H7 (cell line): Measurements from ENCODE around the gene PRSS56. TPM values are rescaled to one million over a fixed set of nuclear protein-coding genes. Genes with fewer than 3 reads are reported as not detected.
"Not testable (repeated sequence)": the region's sequence is repeated elsewhere in the genome, so short reads cannot be mapped to it uniquely, and the experiment has no call there.

Experiments
- DNase-seq: peaks from one replicate; pipeline ENCODE4 v3.0.0; 2012
- H3K27me3 ChIP-seq: 2 replicates; pipeline ENCODE4 v1.6.0; 2011; ENCODE audit warnings: mild to moderate bottlenecking, low read length; ENCODE audit not compliant: control insufficient read depth, insufficient read depth
- H3K36me3 ChIP-seq: replicated peaks from 2 replicates; pipeline ENCODE4 v1.5.1; 2011; ENCODE audit warnings: low read length; ENCODE audit not compliant: control insufficient read depth, insufficient read depth
- H3K4me3 ChIP-seq: 2 replicates; pipeline ENCODE4 v1.5.1; 2011; ENCODE audit warnings: low read depth, mild to moderate bottlenecking, control low read depth, low read length, moderate library complexity; ENCODE audit not compliant: insufficient read depth
- total RNA-seq: library from RNA; depleted of rRNA; stranded (reverse); fragments of >200 nt; shearing (Covaris generic); gene quantifications from 2 replicates; pipeline ENCODE4 v1.2.3, GENCODE V29; 2014

The PRSS56 gene
- total RNA-seq, 1 experiment from 2014 or later, result not detected

DNA sequence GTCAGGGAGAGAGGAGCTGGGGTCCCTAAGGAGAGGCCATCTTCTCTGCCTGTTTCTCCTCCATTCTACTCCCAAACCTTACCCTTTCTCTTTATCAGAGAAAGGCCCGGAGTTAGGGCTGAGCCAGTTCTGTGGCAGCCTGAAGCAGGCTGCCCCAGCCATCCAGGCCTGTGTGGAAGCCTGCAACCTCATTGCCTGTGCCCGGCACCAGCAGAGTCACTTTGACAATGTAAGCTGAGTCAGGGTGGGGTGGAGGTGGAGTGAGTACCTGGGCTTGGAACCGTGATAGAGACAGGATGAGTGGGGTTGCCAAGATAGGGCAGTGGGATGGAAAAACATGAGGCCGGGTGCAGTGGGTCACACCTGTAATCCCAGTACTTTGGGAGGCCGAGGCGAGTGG, 24.5 kb downstream of the PRSS56 start:
- Histone ChIP-seq H3K36me3 (no peaks in the 10 kb centered on the region; the same call in 1 of the 2 replicates), H3K27me3 (no peaks in the 10 kb centered on the region), H3K4me3 (no peak overlapping the region)
- DNase-seq, result no peak

DNA sequence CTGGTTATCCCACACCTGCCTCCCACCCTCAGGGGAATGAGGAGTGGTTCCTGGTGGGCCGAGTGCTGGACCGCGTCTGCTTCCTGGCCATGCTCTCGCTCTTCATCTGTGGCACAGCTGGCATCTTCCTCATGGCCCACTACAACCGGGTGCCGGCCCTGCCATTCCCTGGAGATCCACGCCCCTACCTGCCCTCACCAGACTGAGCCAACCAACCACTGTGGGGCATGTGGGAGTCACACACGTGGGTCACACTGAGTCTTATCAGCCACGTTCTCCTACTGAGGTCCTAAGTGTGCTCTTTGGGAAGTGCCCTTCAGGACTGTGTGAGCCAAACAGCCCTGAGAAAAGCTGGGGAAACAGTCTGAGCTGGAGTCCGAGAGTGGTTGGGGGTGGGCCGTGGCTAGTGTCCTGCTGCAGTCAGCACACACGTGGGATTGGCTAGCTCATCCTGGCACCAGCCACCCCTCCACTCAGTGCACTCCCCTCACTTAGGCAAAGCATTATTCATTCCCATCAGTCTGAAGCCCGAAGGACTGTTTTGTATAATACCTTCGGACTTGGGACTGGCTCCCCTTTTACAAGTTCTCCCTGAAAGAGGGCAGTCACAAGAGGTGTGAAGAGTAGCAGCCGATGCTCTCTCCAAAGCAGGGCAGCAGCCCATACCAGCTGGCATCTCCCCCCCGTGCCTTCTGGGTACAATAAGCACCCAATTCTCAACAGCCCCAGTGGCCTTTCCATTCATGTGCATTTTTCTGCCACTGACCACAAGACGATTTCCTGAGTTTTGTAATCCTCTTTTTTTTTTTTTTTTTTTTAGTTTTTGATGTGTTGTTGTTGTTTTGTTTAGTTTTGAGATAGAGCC, 25.6 kb downstream of the PRSS56 start:
- no peak for DNase-seq
- H3K36me3 ChIP-seq, result no peaks in the 10 kb centered on the region; the same call in 1 of the 2 replicates
- H3K27me3 ChIP-seq, result no peaks in the 10 kb centered on the region
- H3K4me3 ChIP-seq, result no peak overlapping the region

DNA sequence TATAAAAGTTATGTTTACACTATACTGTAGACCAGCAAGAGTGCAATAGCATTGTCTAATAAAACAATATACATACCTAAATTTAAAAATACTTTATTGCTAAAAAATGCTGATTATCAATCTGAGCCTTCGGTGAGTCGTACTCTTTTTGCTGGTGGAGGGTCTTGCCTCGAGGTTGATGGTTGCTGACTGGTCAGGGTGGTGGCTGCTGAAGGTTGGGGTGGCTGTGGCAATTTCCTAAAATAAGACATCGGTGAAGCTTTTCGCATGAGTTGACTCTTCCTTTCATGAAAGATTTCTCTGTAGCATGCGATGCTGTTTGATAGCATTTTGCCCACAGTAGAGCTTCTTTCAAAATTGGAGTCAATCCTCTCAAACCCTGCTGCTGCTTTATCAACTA, 27.8 kb downstream of the PRSS56 start:
- H3K4me3 ChIP-seq, result no peak overlapping the region
- H3K36me3 ChIP-seq, result no peaks in the 10 kb centered on the region; the same call in 1 of the 2 replicates
- DNase-seq, result no peak
- no peaks in the 10 kb centered on the region for H3K27me3 ChIP-seq

DNA sequence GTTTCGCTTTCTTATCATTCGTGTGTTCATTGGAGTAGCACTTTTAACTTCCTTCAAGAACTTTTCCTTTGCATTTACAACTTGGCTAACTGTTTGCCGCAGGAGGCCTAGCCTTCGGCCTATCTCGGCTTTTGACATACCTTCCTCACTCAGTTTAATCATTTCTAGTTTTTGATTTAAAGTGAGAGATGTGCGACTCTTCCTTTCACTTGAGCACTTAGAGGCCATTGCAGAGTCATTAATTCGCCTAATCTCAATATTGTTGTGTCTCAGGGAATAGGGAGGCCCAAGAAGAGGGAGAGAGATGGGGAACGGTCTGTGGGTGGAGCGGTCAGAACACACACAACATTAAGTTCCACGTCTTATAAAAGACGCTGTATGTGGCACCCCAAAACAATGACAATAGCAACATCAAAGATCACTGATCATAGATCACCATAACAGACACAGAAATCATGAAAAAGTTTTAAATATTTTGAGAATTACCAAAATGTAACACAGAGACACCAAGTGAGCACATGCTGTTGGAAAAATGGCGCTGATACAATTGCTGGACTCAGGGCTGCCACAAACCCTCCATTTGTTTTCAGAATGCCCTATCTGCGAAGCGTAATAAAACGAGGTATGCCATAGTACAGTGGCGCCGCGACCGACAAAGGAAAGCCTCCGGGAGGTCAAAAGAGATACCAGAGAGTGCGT, 29.6 kb downstream of the PRSS56 start:
- no peaks in the 10 kb centered on the region; the same call in none of the 2 replicates for H3K36me3 ChIP-seq
- DNase-seq, result no peak
- H3K4me3 ChIP-seq, result peak overlapping the region; percentile 84
- H3K27me3 ChIP-seq, result no peaks in the 10 kb centered on the region

DNA sequence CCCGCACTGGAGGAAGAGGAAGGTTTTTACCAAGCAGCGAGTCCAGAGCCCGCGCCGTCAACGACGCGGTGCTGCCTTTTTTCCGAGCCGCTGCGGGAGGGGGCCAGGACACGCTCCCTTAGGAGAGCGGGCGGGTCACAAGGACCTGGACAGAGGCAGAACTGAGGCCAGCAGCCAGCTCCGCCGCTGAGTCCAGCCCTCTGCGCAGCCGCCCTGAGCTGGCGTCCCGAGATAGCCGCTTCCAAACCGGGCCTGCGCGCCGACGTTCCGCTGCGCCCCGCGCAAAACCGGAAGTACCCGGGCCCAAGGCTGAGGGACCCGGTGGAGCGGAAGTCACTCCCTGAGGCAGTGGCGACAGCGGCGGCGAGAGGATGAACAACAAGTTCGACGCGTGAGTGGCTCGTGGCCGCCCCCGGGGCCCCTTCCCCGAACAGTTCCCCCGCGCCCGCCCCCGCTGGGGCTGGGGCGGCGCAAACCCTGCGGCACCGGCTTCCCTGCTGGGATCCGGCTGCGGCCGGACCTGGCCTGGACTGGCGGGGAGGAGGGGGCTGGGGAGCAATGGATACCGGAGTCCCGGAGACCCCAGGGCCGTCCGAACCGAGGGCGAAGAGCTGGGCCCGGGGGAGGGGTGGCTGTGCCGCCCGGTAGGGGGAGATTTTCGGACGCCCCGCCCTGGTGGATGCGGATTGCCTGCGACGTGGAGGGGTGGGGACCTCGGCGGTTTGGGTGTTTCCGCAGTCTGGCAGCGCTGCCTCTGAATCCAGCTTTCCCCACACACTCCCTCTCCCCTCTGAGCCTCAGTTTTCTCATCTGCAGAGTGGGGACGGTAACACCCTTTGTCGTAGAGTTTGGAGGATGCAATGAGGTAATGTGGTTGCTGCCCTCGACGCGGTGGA, 30.4 kb downstream of the PRSS56 start, which contains the start of the genes EIF4E2 and TIGD1:
Gene EIF4E2 (plus strand): TSS at position 336 of the 896 bp plus-strand sequence. CDS start 36 bp downstream, at position 372.
Gene TIGD1 (minus strand): TSS at position 204 of the 896 bp plus-strand sequence. CDS start 675 bp downstream, outside the sequence.
- Histone ChIP-seq H3K4me3 (peak within 1 kb of the TSS; percentile 84), H3K27me3 (no peaks in the 10 kb centered on the region), H3K36me3 (no peaks in the 10 kb centered on the region; the same call in none of the 2 replicates)
- peak; percentile 99 for DNase-seq

DNA sequence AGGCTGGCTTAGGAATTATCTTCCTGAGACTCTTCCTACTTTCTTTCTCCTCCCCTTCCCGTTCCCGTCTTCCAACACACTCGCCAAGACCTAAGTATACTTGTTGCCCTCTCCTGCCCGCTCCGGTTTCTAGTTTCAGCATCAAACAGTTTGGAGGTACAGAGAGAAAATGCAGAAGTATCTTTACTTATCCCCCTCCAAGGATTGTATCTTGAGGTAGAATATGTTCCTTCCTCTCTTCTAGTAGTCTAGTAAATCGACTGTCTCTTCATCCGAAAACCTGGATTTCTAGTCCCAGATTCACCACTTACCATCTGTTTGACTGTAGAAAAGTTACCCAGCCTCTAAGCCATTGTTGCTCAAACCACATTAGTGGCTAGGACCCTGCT, 31.1 kb downstream of the PRSS56 start:
- no peaks in the 10 kb centered on the region; the same call in none of the 2 replicates for H3K36me3 ChIP-seq
- H3K4me3 ChIP-seq, result peak overlapping the region; percentile 84
- no peak for DNase-seq
- no peaks in the 10 kb centered on the region for H3K27me3 ChIP-seq

DNA sequence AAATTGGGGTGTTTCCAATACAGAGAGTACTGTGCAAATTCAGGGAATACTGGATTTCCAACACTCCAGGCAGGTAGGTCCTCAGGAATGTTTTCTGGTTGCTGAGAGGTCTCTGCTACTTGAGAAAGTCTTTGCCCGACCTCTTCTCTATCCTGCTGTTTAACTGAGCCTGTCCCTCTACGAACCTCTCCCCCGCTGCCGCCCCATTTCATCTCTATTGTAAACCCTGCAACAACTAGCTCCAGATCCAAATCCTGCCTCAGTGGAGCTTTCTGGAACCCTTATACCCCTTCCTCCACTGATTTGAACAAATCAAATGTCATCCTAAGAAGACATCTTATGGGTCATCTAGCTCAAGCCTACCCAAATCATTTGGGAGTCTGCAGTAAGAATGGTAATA, 31.6 kb downstream of the PRSS56 start:
- DNase-seq, result no peak
- Histone ChIP-seq H3K36me3 (peaks cover 1% of the 10 kb centered on the region), H3K4me3 (no peak overlapping the region), H3K27me3 (no peaks in the 10 kb centered on the region)

DNA sequence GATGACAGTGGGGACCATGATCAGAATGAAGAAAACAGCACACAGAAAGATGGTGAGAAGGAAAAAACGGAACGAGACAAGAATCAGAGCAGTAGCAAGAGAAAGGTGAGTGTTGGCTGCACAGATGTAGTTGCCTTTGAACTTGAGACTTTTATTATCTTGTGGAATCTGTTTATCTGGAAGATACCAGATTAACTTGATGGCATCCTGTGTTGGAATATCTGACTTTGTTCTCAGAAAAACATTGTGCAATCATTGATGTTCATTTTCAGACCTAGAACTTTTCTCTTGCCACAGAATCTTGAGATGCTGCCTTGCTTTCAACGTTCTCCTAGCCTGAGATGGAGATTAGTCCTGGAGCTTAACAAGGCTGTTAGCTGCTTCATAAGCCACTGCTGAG, 36.2 kb downstream of the PRSS56 start:
- no peaks in the 10 kb centered on the region for H3K27me3 ChIP-seq
- H3K4me3 ChIP-seq, result no peak overlapping the region
- DNase-seq, result no peak
- peaks cover 9% of the 10 kb centered on the region for H3K36me3 ChIP-seq

DNA sequence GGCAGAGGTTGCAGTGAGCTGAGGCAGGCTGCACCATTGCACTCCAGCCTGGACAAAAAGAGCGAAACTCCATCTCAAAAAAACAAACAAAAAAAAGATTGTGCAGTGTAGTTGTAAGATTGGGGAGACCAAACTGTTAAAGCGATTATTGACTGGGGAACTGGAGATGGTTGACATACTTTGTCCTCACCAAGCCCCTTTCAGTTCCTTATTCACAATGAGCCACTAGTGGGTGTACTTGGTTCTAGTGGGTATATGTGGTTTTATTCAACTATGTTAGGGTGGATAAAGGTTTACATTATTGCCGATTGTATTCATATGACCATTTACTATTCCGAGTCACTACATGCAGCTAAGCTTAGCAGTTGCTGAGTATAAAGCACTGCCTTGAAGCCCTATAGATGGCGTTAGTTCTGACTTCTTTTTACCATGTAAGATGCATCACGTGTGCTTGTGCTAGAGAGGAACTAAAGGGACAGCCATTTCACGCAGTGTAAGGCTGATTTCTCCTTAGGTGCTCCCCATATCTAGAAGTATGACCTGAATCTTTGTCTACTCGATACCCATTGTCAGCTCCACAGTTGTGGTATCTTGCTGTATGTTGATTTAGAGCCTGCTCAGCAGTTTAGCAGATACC, 42.4 kb downstream of the PRSS56 start:
- H3K4me3 ChIP-seq, result no peak overlapping the region
- H3K27me3 ChIP-seq, result no peaks in the 10 kb centered on the region
- peaks cover 21% of the 10 kb centered on the region for H3K36me3 ChIP-seq
- no peak for DNase-seq

DNA sequence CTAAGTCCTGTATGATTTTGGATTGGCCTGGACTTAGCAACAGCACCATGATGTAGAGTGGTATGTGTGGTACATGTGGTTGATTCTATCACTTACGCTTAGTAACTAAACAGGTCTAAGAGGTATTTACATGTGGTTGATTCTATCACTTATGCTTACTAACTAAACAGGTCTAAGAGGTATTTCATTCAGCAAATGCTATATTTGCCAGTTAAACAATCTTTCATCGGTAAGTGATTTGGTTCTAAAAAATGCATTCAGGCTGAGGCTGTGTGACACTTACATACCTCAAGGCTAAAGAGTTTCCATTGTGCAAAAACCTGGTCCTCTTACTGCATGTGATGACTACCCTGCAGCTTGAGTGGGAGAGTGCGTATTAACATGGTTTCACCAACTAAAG, 43.4 kb downstream of the PRSS56 start:
- no peak overlapping the region for H3K4me3 ChIP-seq
- no peak for DNase-seq
- peaks cover 26% of the 10 kb centered on the region for H3K36me3 ChIP-seq
- H3K27me3 ChIP-seq, result no peaks in the 10 kb centered on the region

DNA sequence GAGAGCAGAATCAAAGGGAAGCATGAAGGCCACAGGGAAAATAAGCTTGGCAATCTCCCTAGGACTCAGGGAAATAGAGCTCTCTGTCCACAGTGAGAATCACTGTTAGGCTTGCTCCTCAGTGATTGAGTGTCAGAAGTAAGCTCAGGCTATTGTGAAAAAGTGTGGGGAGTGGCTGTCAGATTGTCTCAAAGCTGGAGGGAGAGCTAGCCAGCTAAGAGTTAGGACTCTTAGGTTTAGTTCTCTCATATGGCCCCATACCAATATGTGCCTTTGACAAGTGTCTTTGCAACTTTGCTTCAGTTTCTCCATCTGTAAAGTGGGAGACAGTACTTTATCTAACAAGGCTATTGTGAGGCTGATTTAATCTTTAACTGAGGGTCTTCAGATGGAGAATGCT, 47.5 kb downstream of the PRSS56 start:
- H3K36me3 ChIP-seq, result peaks cover 40% of the 10 kb centered on the region
- H3K27me3 ChIP-seq, result no peaks in the 10 kb centered on the region
- DNase-seq, result no peak
- H3K4me3 ChIP-seq, result no peak overlapping the region

DNA sequence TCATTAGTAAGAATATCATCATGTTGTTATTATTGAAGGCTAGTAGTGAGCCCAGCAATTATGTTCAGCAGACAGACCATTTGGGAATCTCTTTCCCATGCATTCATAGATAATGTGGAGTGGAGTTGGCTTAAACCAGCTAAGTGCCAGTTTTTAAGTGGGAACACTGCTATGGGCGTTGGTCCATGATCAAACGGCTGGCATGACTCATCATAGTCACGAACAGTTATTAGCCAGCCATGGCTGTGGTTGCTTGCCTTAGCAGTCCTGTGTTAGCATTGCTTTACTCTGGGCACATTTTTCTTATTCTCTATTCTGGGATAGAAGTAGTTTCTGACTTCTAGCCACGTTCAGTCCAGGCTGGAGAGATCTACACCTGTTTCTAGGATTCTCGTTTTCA, 48.0 kb downstream of the PRSS56 start:
- Histone ChIP-seq H3K36me3 (peaks cover 41% of the 10 kb centered on the region), H3K27me3 (no peaks in the 10 kb centered on the region), H3K4me3 (no peak overlapping the region)
- no peak for DNase-seq

DNA sequence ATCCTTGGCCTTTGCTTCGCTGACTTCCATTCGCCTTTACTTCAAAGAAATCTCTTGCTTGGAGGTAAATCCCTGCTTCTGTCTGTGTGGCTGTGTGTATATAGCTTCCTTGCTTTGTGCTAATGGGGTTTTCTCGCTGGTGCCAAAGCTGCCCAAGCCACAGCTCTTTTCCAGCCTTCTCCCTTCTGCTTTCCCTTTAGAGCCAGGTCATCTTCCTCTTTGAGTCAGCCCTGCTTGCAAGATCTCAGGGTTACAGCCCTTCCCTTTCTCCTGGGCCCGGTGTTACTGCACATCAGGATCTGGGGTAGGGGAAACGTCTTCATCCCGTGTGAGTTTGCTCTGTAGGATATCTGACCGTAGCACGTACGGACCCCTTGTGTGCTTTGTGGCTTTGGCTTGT, 49.4 kb downstream of the PRSS56 start:
- Histone ChIP-seq H3K4me3 (no peak overlapping the region), H3K27me3 (no peaks in the 10 kb centered on the region), H3K36me3 (peaks cover 37% of the 10 kb centered on the region)
- no peak for DNase-seq

DNA sequence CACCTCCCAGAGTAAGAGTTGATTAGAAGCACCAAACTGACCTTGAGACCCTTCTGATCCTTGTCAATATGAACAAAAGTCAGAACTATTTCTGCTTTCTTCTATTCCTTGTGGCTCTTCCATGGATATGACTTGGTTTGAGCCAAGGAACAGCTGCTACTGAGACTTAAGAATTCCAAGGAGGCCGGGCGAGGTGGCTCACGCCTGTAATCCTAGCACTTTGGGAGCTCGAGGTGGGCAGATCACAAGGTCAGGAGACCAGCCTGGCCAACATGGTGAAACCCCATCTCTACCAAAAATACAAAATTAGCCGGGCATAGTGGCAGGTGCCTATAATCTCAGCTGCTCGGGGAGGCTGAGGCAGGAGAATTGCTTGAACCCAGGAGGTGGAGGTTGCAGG, 50.3 kb downstream of the PRSS56 start:
- not testable (repeated sequence) for DNase-seq, H3K27me3 ChIP-seq, H3K4me3 ChIP-seq
- H3K36me3 ChIP-seq, result peaks cover 35% of the 10 kb centered on the region
